GM20431 (cell line): ENCODE results near the gene MRPL17.

ENCODE experiments used
- in situ Hi-C: fragments of 300-500 bp; cut with MseI, MboI; formaldehyde crosslinking; loops from one replicate; pipeline ENCODE4 v1.15.0; 2020; ENCODE audit warnings: low sequenced_read_pairs; ENCODE audit not compliant: unreplicated experiment

Gene MRPL17

GRCh38 chr11:6655790-6656583 is 27.2 kb downstream of the MRPL17 start, which contains the start of gene DCHS1:
DCHS1 (minus strand) TSS chr11:6655809; CDS start chr11:6641613, 14,196 bp downstream.
- in situ Hi-C loops = no loop called here

- in situ Hi-C loops = no loop called here
These were observed 27.9 kb downstream of the MRPL17 start for GRCh38 chr11:6655020-6655789.

- in situ Hi-C loops = no loop called here
These were observed 28.7 kb downstream of the MRPL17 start for GRCh38 chr11:6654281-6655019.

- in situ Hi-C loops = no loop called here
These were observed 29.5 kb downstream of the MRPL17 start for GRCh38 chr11:6653656-6654055.

GRCh38 chr11:6653097-6653496 is 30.0 kb downstream of the MRPL17 start:
- in situ Hi-C loops = no loop called here

- in situ Hi-C loops = no loop called here
These were observed 31.0 kb downstream of the MRPL17 start for GRCh38 chr11:6652182-6652581.

GRCh38 chr11:6650980-6651379 is 32.2 kb downstream of the MRPL17 start:
- in situ Hi-C loops = no loop called here

- in situ Hi-C loops = no loop called here
These were observed 33.0 kb downstream of the MRPL17 start for GRCh38 chr11:6650104-6650503.

- in situ Hi-C loops = no loop called here
These were observed 34.6 kb downstream of the MRPL17 start for GRCh38 chr11:6648501-6648900.

GRCh38 chr11:6647836-6648235 is 35.3 kb downstream of the MRPL17 start:
- in situ Hi-C loops = no loop called here

GRCh38 chr11:6646918-6647679 is 36.0 kb downstream of the MRPL17 start:
- in situ Hi-C loops = no loop called here

- in situ Hi-C loops = no loop called here
These were observed 36.6 kb downstream of the MRPL17 start for GRCh38 chr11:6646576-6646917.

GRCh38 chr11:6646071-6646470 is 37.1 kb downstream of the MRPL17 start:
- in situ Hi-C loops = no loop called here

GRCh38 chr11:6642957-6643356 is 40.2 kb downstream of the MRPL17 start:
- in situ Hi-C loops = no loop called here

GRCh38 chr11:6640985-6641701 is 42.0 kb downstream of the MRPL17 start:
- in situ Hi-C loops = no loop called here

GRCh38 chr11:6640036-6640984 is 42.8 kb downstream of the MRPL17 start:
- in situ Hi-C loops = no loop called here

GRCh38 chr11:6638429-6638828 is 44.7 kb downstream of the MRPL17 start:
- in situ Hi-C loops = no loop called here

- in situ Hi-C loops = no loop called here
These were observed 45.3 kb downstream of the MRPL17 start for GRCh38 chr11:6637871-6638270.
